Osteocyte (in vitro differentiated cells): Measurements from ENCODE around the gene ITGA1. TPM values are rescaled to one million over a fixed set of nuclear protein-coding genes. Genes with fewer than 3 reads are reported as not detected.

Experiments used
- DNase-seq: peaks from one replicate; pipeline ENCODE4 v3.0.0; 2021; ENCODE audit warnings: mixed read lengths; ENCODE audit not compliant: unreplicated experiment; ENCODE audit errors: extremely low spot score
- H3K27ac Mint-ChIP-seq: one replicate; pipeline ENCODE4 v1.8.0; 2021; ENCODE audit warnings: mild to moderate bottlenecking, mixed read lengths; ENCODE audit not compliant: unreplicated experiment
- H3K27me3 Mint-ChIP-seq: one replicate; pipeline ENCODE4 v1.8.0; 2021; ENCODE audit warnings: mixed read lengths; ENCODE audit not compliant: unreplicated experiment
- H3K36me3 Mint-ChIP-seq: one replicate; pipeline ENCODE4 v1.8.0; 2021; ENCODE audit warnings: mixed read lengths; ENCODE audit not compliant: unreplicated experiment
- H3K4me1 Mint-ChIP-seq: one replicate; pipeline ENCODE4 v1.8.0; 2021; ENCODE audit warnings: mixed read lengths; ENCODE audit not compliant: unreplicated experiment
- H3K4me3 Mint-ChIP-seq: one replicate; pipeline ENCODE4 v1.8.0; 2021; ENCODE audit warnings: mild to moderate bottlenecking, moderate library complexity, mixed read lengths; ENCODE audit not compliant: unreplicated experiment
- H3K9me3 Mint-ChIP-seq: one replicate; pipeline ENCODE4 v1.8.0; 2021; ENCODE audit warnings: mixed read lengths; ENCODE audit not compliant: unreplicated experiment
- total RNA-seq: library from RNA; stranded (reverse); gene quantifications from 2 replicates; pipeline ENCODE4 v1.2.1, GENCODE V29; 2021
- TF ChIP-seq, protein P1 (sequence below): fragments of 200-600 bp; sonication (generic); IDR thresholded peaks from 2 replicates; pipeline ENCODE4 v1.5.0; 2021; ENCODE audit warnings: antibody characterized with exemption, mild to moderate bottlenecking, moderate library complexity

Gene ITGA1
- total RNA-seq, 1 donor from 2014 or later = 150 TPM

DNA sequence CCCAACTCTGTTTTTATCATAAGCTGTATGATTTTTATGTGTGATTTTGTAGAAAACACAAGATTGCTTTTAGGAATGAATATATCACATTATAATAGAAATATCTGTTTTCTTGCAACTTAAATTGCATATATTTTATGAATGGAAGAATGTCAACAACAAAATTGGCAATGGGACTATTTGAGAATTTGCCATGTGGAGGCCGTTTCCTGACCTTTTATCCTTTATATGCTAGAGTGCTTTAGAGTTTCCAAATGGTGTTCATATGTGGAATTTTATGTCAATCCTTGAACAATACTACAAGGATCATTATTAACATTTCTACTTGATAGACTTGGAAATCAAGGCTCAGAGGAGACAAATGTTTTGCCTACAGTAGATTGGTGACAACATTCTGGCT is 34.2 kb downstream of the ITGA1 start:
- DNase-seq = no peak
- H3K36me3 Mint-ChIP-seq = peaks cover 14% of the 10 kb centered on the region
- no peak overlapping the region for H3K27ac Mint-ChIP-seq
- H3K27me3 Mint-ChIP-seq = no peaks in the 10 kb centered on the region
- H3K4me1 Mint-ChIP-seq = peaks cover 23% of the 10 kb centered on the region
- no peaks in the 10 kb centered on the region for H3K9me3 Mint-ChIP-seq
- H3K4me3 Mint-ChIP-seq = no peak overlapping the region
- TF ChIP-seq, protein P1, sequence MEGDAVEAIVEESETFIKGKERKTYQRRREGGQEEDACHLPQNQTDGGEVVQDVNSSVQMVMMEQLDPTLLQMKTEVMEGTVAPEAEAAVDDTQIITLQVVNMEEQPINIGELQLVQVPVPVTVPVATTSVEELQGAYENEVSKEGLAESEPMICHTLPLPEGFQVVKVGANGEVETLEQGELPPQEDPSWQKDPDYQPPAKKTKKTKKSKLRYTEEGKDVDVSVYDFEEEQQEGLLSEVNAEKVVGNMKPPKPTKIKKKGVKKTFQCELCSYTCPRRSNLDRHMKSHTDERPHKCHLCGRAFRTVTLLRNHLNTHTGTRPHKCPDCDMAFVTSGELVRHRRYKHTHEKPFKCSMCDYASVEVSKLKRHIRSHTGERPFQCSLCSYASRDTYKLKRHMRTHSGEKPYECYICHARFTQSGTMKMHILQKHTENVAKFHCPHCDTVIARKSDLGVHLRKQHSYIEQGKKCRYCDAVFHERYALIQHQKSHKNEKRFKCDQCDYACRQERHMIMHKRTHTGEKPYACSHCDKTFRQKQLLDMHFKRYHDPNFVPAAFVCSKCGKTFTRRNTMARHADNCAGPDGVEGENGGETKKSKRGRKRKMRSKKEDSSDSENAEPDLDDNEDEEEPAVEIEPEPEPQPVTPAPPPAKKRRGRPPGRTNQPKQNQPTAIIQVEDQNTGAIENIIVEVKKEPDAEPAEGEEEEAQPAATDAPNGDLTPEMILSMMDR = no peak

DNA sequence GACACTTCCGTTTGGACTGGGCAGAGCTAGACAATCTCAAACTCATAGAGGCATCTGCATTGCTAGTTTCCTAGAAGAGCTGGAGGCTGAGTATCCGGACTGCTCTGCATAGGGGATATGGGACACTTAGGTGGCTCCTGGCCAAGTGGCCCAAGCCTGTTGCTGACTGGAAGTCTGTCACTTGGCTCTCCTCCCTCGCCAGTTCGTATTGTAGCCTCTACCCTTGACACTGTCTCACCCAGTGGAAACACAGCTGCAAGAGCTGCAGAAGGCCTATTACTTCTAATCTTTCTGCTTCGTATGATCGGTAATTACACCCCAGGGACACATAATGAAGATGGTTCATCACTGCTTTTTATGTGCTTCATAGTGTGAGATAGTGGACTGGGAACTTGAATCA is 34.7 kb downstream of the ITGA1 start:
- Mint-ChIP-seq H3K9me3 (peaks cover 2% of the 10 kb centered on the region), H3K36me3 (peaks cover 19% of the 10 kb centered on the region), H3K4me3 (no peak overlapping the region), H3K27ac (peak overlapping the region; percentile 29), H3K27me3 (no peaks in the 10 kb centered on the region), H3K4me1 (peaks cover 22% of the 10 kb centered on the region)
- TF ChIP-seq, protein P1 = no peak
- DNase-seq = no peak

DNA sequence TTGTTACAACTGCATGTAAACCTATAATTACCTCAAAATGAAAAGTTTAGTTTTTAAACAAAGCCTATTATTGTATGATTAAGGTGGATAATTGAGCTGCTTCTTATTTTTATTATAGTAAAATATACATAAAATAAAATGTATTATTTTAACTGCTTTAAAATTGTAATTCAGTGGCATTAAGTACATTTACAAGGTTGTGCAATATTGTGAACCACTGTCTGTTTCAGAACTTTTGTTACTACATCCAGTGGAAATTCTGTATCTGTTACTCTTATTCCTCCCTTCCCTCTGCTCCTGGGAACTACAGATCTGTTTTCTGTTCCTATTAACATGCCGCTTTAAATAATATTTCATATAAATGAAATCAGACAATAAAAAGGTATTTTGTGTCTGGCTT is 37.1 kb downstream of the ITGA1 start:
- H3K9me3 Mint-ChIP-seq = peaks cover 8% of the 10 kb centered on the region
- H3K36me3 Mint-ChIP-seq = peaks cover 28% of the 10 kb centered on the region
- no peak overlapping the region for H3K4me3 Mint-ChIP-seq
- no peaks in the 10 kb centered on the region for H3K27me3 Mint-ChIP-seq
- TF ChIP-seq, protein P1 = no peak
- H3K4me1 Mint-ChIP-seq = peaks cover 26% of the 10 kb centered on the region
- DNase-seq = no peak
- H3K27ac Mint-ChIP-seq = no peak overlapping the region

DNA sequence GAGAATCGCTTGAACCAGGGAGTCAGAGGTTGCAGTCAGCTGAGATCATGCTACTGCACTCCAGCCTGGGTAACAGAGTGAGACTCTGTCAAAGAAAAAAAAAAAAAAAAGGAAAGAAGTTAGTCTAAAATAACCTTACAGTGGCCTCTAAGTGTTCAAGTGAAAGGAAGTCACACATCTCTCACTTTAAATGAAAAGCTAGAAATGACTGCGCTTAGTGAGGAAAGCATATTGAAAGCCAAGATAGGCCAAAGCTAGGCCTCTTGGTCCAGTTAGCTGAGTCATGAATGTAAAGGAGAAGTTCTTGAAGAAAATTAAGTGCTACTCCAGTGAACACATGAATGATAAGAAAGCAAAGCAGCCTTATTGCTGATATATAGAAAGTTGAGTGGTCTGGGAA is 38.1 kb downstream of the ITGA1 start:
- no peak overlapping the region for H3K27ac Mint-ChIP-seq
- DNase-seq = no peak
- H3K27me3 Mint-ChIP-seq = no peaks in the 10 kb centered on the region
- TF ChIP-seq, protein P1 = no peak
- H3K4me1 Mint-ChIP-seq = peaks cover 32% of the 10 kb centered on the region
- H3K4me3 Mint-ChIP-seq = no peak overlapping the region
- peaks cover 8% of the 10 kb centered on the region for H3K9me3 Mint-ChIP-seq
- peaks cover 28% of the 10 kb centered on the region for H3K36me3 Mint-ChIP-seq

DNA sequence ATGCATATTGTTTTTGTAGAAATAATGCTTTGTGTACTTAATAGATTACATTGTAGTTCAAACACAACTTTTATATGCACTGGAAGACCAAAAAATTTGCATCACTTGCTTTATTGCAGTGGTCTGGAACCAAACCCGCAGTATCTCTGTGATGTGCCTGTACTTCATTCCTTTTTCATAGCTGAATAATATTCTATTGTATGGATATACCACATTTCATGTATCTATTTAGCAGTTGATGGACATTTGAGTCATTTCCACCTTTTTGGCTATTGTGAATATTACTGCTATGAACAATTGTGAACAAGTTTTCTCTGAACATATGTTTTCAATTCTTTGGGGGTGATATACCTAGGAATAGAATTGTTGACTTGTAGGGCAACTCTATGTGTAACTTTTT is 40.1 kb downstream of the ITGA1 start:
- Mint-ChIP-seq H3K9me3 (peaks cover 8% of the 10 kb centered on the region), H3K36me3 (peaks cover 27% of the 10 kb centered on the region), H3K27ac (no peak overlapping the region), H3K4me1 (peaks cover 36% of the 10 kb centered on the region), H3K4me3 (no peak overlapping the region), H3K27me3 (no peaks in the 10 kb centered on the region)
- DNase-seq = no peak
- TF ChIP-seq, protein P1 = no peak
